Suprapubic skin (tissue), 4 donors: ENCODE measurements around the gene ATP6AP1. TPM values are rescaled to one million over a fixed set of nuclear protein-coding genes. Genes with fewer than 3 reads are reported as not detected.

Source experiments
- DNase-seq, 2 donors: peaks; one replicate each; pipeline ENCODE4 v3.0.0-alpha.2; 2019; ENCODE audit warnings: low spot score in 2 of 2
- H3K27ac ChIP-seq: fragments of 200-600 bp; sonication (generic); one replicate; pipeline ENCODE4 v1.5.1; 2019
- H3K27me3 ChIP-seq: fragments of 200-600 bp; sonication (generic); one replicate; pipeline ENCODE4 v1.5.1; 2019
- H3K36me3 ChIP-seq: fragments of 200-600 bp; sonication (generic); one replicate; pipeline ENCODE4 v1.5.1; 2019
- H3K4me1 ChIP-seq: fragments of 200-600 bp; sonication (generic); one replicate; pipeline ENCODE4 v1.5.1; 2019
- H3K4me3 ChIP-seq: fragments of 200-600 bp; sonication (generic); one replicate; pipeline ENCODE4 v1.5.1; 2019; ENCODE audit warnings: mild to moderate bottlenecking
- H3K9me3 ChIP-seq: fragments of 200-600 bp; sonication (generic); one replicate; pipeline ENCODE4 v1.5.1; 2019
- CTCF ChIP-seq, 2 donors: fragments of 200-600 bp in 1 of 2; fragments of 450-650 bp in 1 of 2; sonication (generic) in 1 of 2; IDR thresholded peaks; one replicate each; pipeline ENCODE4 v1.5.1; 2016 to 2019; ENCODE audit warnings: antibody characterized with exemption in 2 of 2, mild to moderate bottlenecking in 1 of 2, moderate library complexity in 1 of 2
- EP300 ChIP-seq: sonication (generic); formaldehyde crosslinking; IDR thresholded peaks from one replicate; pipeline ENCODE4 v1.6.1; 2017; ENCODE audit warnings: antibody characterized with exemption
- POLR2A ChIP-seq, 2 donors: fragments of 450-650 bp; IDR thresholded peaks; one replicate each; pipeline ENCODE4 v1.6.1; 2017; ENCODE audit warnings: antibody characterized with exemption in 2 of 2, mild to moderate bottlenecking in 2 of 2, moderate library complexity in 2 of 2
- POLR2AphosphoS5 ChIP-seq, 3 donors: sonication (generic); formaldehyde crosslinking; IDR thresholded peaks; one replicate each; pipeline ENCODE4 v1.6.1; 2017; ENCODE audit warnings: antibody characterized with exemption in 3 of 3
- WGBS: methylation state at CpG from one replicate; pipeline ENCODE4 v1.1.5; 2018; 5-methylcytosine and 5-hydroxymethylcytosine counted together
- total RNA-seq, 4 donors: library from RNA; depleted of rRNA; stranded (reverse); fragments of >200 nt; gene quantifications; one replicate each; pipeline ENCODE4 v1.1.0, GENCODE V29; 2016

Gene ATP6AP1
- total RNA-seq, 4 donors from 2014 or later: 47.0 to 64.4 (median 60.0) TPM

- H3K27me3 ChIP-seq: no peaks in the 10 kb centered on the region
- WGBS: 90% methylated on average over 12 of the region's 12 CpGs
Observed at GRCh38 chrX:154446430-154446829, 18.0 kb downstream of the ATP6AP1 start.

GRCh38 chrX:154448484-154448883 is 20.0 kb downstream of the ATP6AP1 start:
- Histone ChIP-seq H3K4me3 (no peak overlapping the region), H3K4me1 (peaks cover 19% of the 10 kb centered on the region), H3K27me3 (no peaks in the 10 kb centered on the region), H3K9me3 (no peaks in the 10 kb centered on the region), H3K27ac (no peak overlapping the region), H3K36me3 (peaks cover 23% of the 10 kb centered on the region)
- DNase-seq: no peak
- WGBS: 92% methylated on average over 14 of the region's 14 CpGs
- TF ChIP-seq EP300: no peak

More at GRCh38 chrX:154446430-154446829, 18.0 kb downstream of the ATP6AP1 start:
- TF ChIP-seq CTCF (IDR thresholded peaks at IDR 0.05) (no peak), EP300 (no peak)
- peaks cover 22% of the 10 kb centered on the region for H3K4me1 ChIP-seq
- H3K36me3 ChIP-seq: peaks cover 36% of the 10 kb centered on the region
- no peak for DNase-seq
- H3K9me3 ChIP-seq: no peaks in the 10 kb centered on the region
- H3K4me3 ChIP-seq: no peak overlapping the region
- no peak overlapping the region for H3K27ac ChIP-seq

- Histone ChIP-seq H3K4me3 (no peak overlapping the region), H3K27me3 (no peaks in the 10 kb centered on the region), H3K9me3 (no peaks in the 10 kb centered on the region), H3K36me3 (peaks cover 23% of the 10 kb centered on the region), H3K4me1 (peaks cover 10% of the 10 kb centered on the region), H3K27ac (no peak overlapping the region)
- no peak for DNase-seq
- WGBS: 89% methylated on average over 5 of the region's 18 CpGs
- TF ChIP-seq POLR2A (IDR thresholded peaks at IDR 0.05): no peak
- no peak for TF ChIP-seq EP300
- TF ChIP-seq POLR2AphosphoS5 (IDR thresholded peaks at IDR 0.05): no peak
- no peak for TF ChIP-seq CTCF (IDR thresholded peaks at IDR 0.05)
Observed at GRCh38 chrX:154449618-154450017, 21.1 kb downstream of the ATP6AP1 start.

- peaks cover 23% of the 10 kb centered on the region for H3K36me3 ChIP-seq
- DNase-seq: no peak
- no peak overlapping the region for H3K27ac ChIP-seq
- 94% methylated on average over 15 of the region's 17 CpGs for WGBS
- H3K27me3 ChIP-seq: no peaks in the 10 kb centered on the region
- TF ChIP-seq POLR2A (IDR thresholded peaks at IDR 0.05): no peak
- TF ChIP-seq EP300: no peak
- TF ChIP-seq POLR2AphosphoS5 (IDR thresholded peaks at IDR 0.05): no peak
- TF ChIP-seq CTCF (IDR thresholded peaks at IDR 0.05): no peak
- H3K9me3 ChIP-seq: no peaks in the 10 kb centered on the region
- no peak overlapping the region for H3K4me3 ChIP-seq
- peaks cover 4% of the 10 kb centered on the region for H3K4me1 ChIP-seq
Observed at GRCh38 chrX:154450312-154450711, 21.8 kb downstream of the ATP6AP1 start.

GRCh38 chrX:154452823-154453222 is 24.3 kb downstream of the ATP6AP1 start:
- Histone ChIP-seq H3K4me1 (no peaks in the 10 kb centered on the region), H3K9me3 (no peaks in the 10 kb centered on the region), H3K4me3 (no peak overlapping the region), H3K27ac (no peak overlapping the region), H3K36me3 (peaks cover 23% of the 10 kb centered on the region), H3K27me3 (no peaks in the 10 kb centered on the region)
- WGBS: 86% methylated on average over 9 of the region's 9 CpGs
- DNase-seq: no peak
- no peak for TF ChIP-seq POLR2AphosphoS5 (IDR thresholded peaks at IDR 0.05)
- no peak for TF ChIP-seq CTCF (IDR thresholded peaks at IDR 0.05)
- TF ChIP-seq POLR2A (IDR thresholded peaks at IDR 0.05): no peak
- TF ChIP-seq EP300: no peak

GRCh38 chrX:154457491-154458115 is 29.1 kb downstream of the ATP6AP1 start:
- Histone ChIP-seq H3K27ac (peak overlapping the region; percentile 34), H3K4me1 (peaks cover 20% of the 10 kb centered on the region), H3K9me3 (no peaks in the 10 kb centered on the region), H3K36me3 (peaks cover 13% of the 10 kb centered on the region), H3K27me3 (no peaks in the 10 kb centered on the region), H3K4me3 (peak overlapping the region; percentile 62)
- 34% methylated on average over 36 of the region's 65 CpGs for WGBS
- no peak for TF ChIP-seq POLR2AphosphoS5 (IDR thresholded peaks at IDR 0.05)
- no peak for DNase-seq
